Measurements from ENCODE around the gene PPFIA3. TPM values are rescaled to one million over a fixed set of nuclear protein-coding genes. Genes with fewer than 3 reads are reported as not detected.
A peak's percentile ranks its signal among the peaks of the same experiment; 100 is the strongest.

Gene PPFIA3
- total and polyA plus RNA-seq, 5 donors from 2014 or later, result 0.11 to 2.6 (median 0.17) TPM; not detected in 1

GRCh38 chr19:49155005-49155819 is 35.9 kb downstream of the PPFIA3 start, which contains the start of gene HRC:
HRC (minus strand) TSS chr19:49155396; CDS start chr19:49155237, 159 bp downstream.
- H3K4me3 ChIP-seq (ENCODE audit: low read depth, low read length), result no peak within 1 kb of the TSS
- peak within 1 kb of the TSS in 1 of 3 donors; percentile 15 for H3K27ac Mint-ChIP-seq
- peaks cover 23% of the 10 kb centered on the region for H3K4me1 ChIP-seq (ENCODE audit: control insufficient read depth, insufficient read depth, low read length, poor library complexity, severe bottlenecking)
- DNase-seq, result no peak
- H3K36me3 Mint-ChIP-seq, result no peaks in the 10 kb centered on the region
- H3K27me3 ChIP-seq (ENCODE audit: control insufficient read depth, insufficient read depth, low read length), result peaks cover 13% of the 10 kb centered on the region
- H3K9me3 ChIP-seq (ENCODE audit: control insufficient read depth in 2 of 2, low read length in 2 of 2), result peaks cover 0 to 8% of the 10 kb centered on the region in 2 experiments
- H3K9me3 Mint-ChIP-seq, result peaks cover 0 to 15% (median 5%) of the 10 kb centered on the region in 7 donors
- peaks cover 0 to 30% (median 12%) of the 10 kb centered on the region in 4 donors for H3K4me1 Mint-ChIP-seq
- no peaks in the 10 kb centered on the region for H3K36me3 ChIP-seq (ENCODE audit: control insufficient read depth, insufficient read depth, low read length)
- H3K4me3 Mint-ChIP-seq, result peak within 1 kb of the TSS in 2 of 4 donors; percentile 40 to 72
- ATAC-seq (ENCODE audit: low read depth in 2 of 2), result no peak
- peaks cover 71% of the 10 kb centered on the region for H3K27me3 Mint-ChIP-seq
- no peak within 1 kb of the TSS for H3K27ac ChIP-seq (ENCODE audit: insufficient read depth, low read length, poor library complexity, severe bottlenecking)

- Histone ChIP-seq H3K4me3 (ENCODE audit: low read depth, low read length) (no peak overlapping the region), H3K27me3 (ENCODE audit: control insufficient read depth, insufficient read depth, low read length) (peaks cover 13% of the 10 kb centered on the region), H3K9me3 (ENCODE audit: control insufficient read depth in 2 of 2, low read length in 2 of 2) (peaks cover 0 to 8% of the 10 kb centered on the region in 2 experiments), H3K36me3 (ENCODE audit: control insufficient read depth, insufficient read depth, low read length) (no peaks in the 10 kb centered on the region), H3K27ac (ENCODE audit: insufficient read depth, low read length, poor library complexity, severe bottlenecking) (no peak overlapping the region), H3K4me1 (ENCODE audit: control insufficient read depth, insufficient read depth, low read length, poor library complexity, severe bottlenecking) (peaks cover 16% of the 10 kb centered on the region)
- DNase-seq, result no peak
- Mint-ChIP-seq H3K9me3 (peaks cover 0 to 15% (median 5%) of the 10 kb centered on the region in 7 donors), H3K27me3 (peaks cover 76% of the 10 kb centered on the region), H3K4me3 (peak overlapping the region in 1 of 4 donors; percentile 40), H3K27ac (no peak overlapping the region), H3K36me3 (no peaks in the 10 kb centered on the region), H3K4me1 (peaks cover 0 to 27% (median 12%) of the 10 kb centered on the region in 4 donors)
- ATAC-seq (ENCODE audit: low read depth in 2 of 2), result no peak
Observed at GRCh38 chr19:49155820-49156346, 36.5 kb downstream of the PPFIA3 start.

GRCh38 chr19:49157445-49158224 is 38.3 kb downstream of the PPFIA3 start, which contains the start of gene TRPM4:
TRPM4 (plus strand) TSS chr19:49157792; CDS start chr19:49157867, 75 bp downstream.
- peaks cover 0 to 10% (median 4%) of the 10 kb centered on the region in 7 donors for H3K9me3 Mint-ChIP-seq
- no peak for DNase-seq
- peaks cover 67% of the 10 kb centered on the region for H3K27me3 Mint-ChIP-seq
- peak in 1 of 2 donors; percentile 49 for ATAC-seq (ENCODE audit: low read depth in 2 of 2)
- H3K27ac Mint-ChIP-seq, result no peak within 1 kb of the TSS
- H3K4me1 Mint-ChIP-seq, result peaks cover 0 to 15% (median 8%) of the 10 kb centered on the region in 4 donors
- no peaks in the 10 kb centered on the region for H3K36me3 ChIP-seq (ENCODE audit: control insufficient read depth, insufficient read depth, low read length)
- H3K27ac ChIP-seq (ENCODE audit: insufficient read depth, low read length, poor library complexity, severe bottlenecking), result no peak within 1 kb of the TSS
- peak within 1 kb of the TSS in 1 of 4 donors; percentile 80 for H3K4me3 Mint-ChIP-seq
- H3K36me3 Mint-ChIP-seq, result no peaks in the 10 kb centered on the region
- H3K4me3 ChIP-seq (ENCODE audit: low read depth, low read length), result no peak within 1 kb of the TSS
- H3K27me3 ChIP-seq (ENCODE audit: control insufficient read depth, insufficient read depth, low read length), result peaks cover 5% of the 10 kb centered on the region
- H3K4me1 ChIP-seq (ENCODE audit: control insufficient read depth, insufficient read depth, low read length, poor library complexity, severe bottlenecking), result peaks cover 7% of the 10 kb centered on the region
- no peaks in the 10 kb centered on the region for H3K9me3 ChIP-seq (ENCODE audit: control insufficient read depth in 2 of 2, low read length in 2 of 2)

- Histone ChIP-seq H3K4me1 (ENCODE audit: control insufficient read depth, insufficient read depth, low read length, poor library complexity, severe bottlenecking) (peaks cover 7% of the 10 kb centered on the region), H3K27ac (ENCODE audit: insufficient read depth, low read length, poor library complexity, severe bottlenecking) (no peak overlapping the region), H3K36me3 (ENCODE audit: control insufficient read depth, insufficient read depth, low read length) (no peaks in the 10 kb centered on the region), H3K9me3 (ENCODE audit: control insufficient read depth in 2 of 2, low read length in 2 of 2) (no peaks in the 10 kb centered on the region), H3K27me3 (ENCODE audit: control insufficient read depth, insufficient read depth, low read length) (peaks cover 5% of the 10 kb centered on the region), H3K4me3 (ENCODE audit: low read depth, low read length) (no peak overlapping the region)
- Mint-ChIP-seq H3K27me3 (peaks cover 51% of the 10 kb centered on the region), H3K4me3 (no peak overlapping the region), H3K36me3 (no peaks in the 10 kb centered on the region), H3K4me1 (peaks cover 0 to 9% (median 5%) of the 10 kb centered on the region in 4 donors), H3K9me3 (peaks cover 0 to 8% (median 0%) of the 10 kb centered on the region in 7 donors), H3K27ac (peak overlapping the region in 1 of 3 donors; percentile 23)
- no peak for DNase-seq
- ATAC-seq (ENCODE audit: low read depth in 2 of 2), result no peak
Observed at GRCh38 chr19:49160450-49161189, 41.3 kb downstream of the PPFIA3 start.

- Mint-ChIP-seq H3K36me3 (no peaks in the 10 kb centered on the region), H3K27ac (no peak overlapping the region), H3K4me3 (no peak overlapping the region), H3K27me3 (peaks cover 45% of the 10 kb centered on the region), H3K9me3 (peaks cover 0 to 7% (median 0%) of the 10 kb centered on the region in 7 donors), H3K4me1 (peaks cover 0 to 9% (median 5%) of the 10 kb centered on the region in 4 donors)
- no peaks in the 10 kb centered on the region for H3K9me3 ChIP-seq (ENCODE audit: control insufficient read depth in 2 of 2, low read length in 2 of 2)
- peaks cover 5% of the 10 kb centered on the region for H3K27me3 ChIP-seq (ENCODE audit: control insufficient read depth, insufficient read depth, low read length)
- ATAC-seq (ENCODE audit: low read depth in 2 of 2) (no peak), DNase-seq (no peak)
- H3K36me3 ChIP-seq (ENCODE audit: control insufficient read depth, insufficient read depth, low read length), result no peaks in the 10 kb centered on the region
- no peak overlapping the region for H3K4me3 ChIP-seq (ENCODE audit: low read depth, low read length)
- no peak overlapping the region for H3K27ac ChIP-seq (ENCODE audit: insufficient read depth, low read length, poor library complexity, severe bottlenecking)
- peaks cover 7% of the 10 kb centered on the region for H3K4me1 ChIP-seq (ENCODE audit: control insufficient read depth, insufficient read depth, low read length, poor library complexity, severe bottlenecking)
Observed at GRCh38 chr19:49161987-49162386, 42.6 kb downstream of the PPFIA3 start.

- Histone ChIP-seq H3K4me3 (ENCODE audit: low read depth, low read length) (no peak overlapping the region), H3K9me3 (ENCODE audit: control insufficient read depth in 2 of 2, low read length in 2 of 2) (no peaks in the 10 kb centered on the region), H3K36me3 (ENCODE audit: control insufficient read depth, insufficient read depth, low read length) (no peaks in the 10 kb centered on the region), H3K27me3 (ENCODE audit: control insufficient read depth, insufficient read depth, low read length) (no peaks in the 10 kb centered on the region), H3K27ac (ENCODE audit: insufficient read depth, low read length, poor library complexity, severe bottlenecking) (no peak overlapping the region), H3K4me1 (ENCODE audit: control insufficient read depth, insufficient read depth, low read length, poor library complexity, severe bottlenecking) (no peaks in the 10 kb centered on the region)
- Mint-ChIP-seq H3K27ac (no peak overlapping the region), H3K27me3 (peaks cover 21% of the 10 kb centered on the region), H3K4me1 (no peaks in the 10 kb centered on the region), H3K4me3 (no peak overlapping the region), H3K36me3 (no peaks in the 10 kb centered on the region), H3K9me3 (no peaks in the 10 kb centered on the region)
- DNase-seq (no peak), ATAC-seq (ENCODE audit: low read depth in 2 of 2) (no peak)
Observed at GRCh38 chr19:49165111-49165750, 45.9 kb downstream of the PPFIA3 start.
